Endothelial cell of umbilical vein (primary cell): Measurements from ENCODE around the gene TIPARP. TPM values are rescaled to one million over a fixed set of nuclear protein-coding genes. Genes with fewer than 3 reads are reported as not detected.

Experiments
- BruUV-seq: library from RNA; stranded (reverse); fragments of 400-500 nt; replicated peaks from 2 replicates; lab custom pipeline; 2021; lab: Mats Ljungman, UMichigan
- CTCF ChIA-PET: fragments of 300-600, 350-600 bp; sonication (Branson Sonifier 250); formaldehyde crosslinking; loops from one replicate; lab custom pipeline; 2021; ENCODE audit warnings: antibody characterized with exemption, inconsistent platforms; lab: Charles Lee
- POLR2A ChIA-PET: fragments of 300-600, 350-600 bp; sonication (Branson Sonifier 250); formaldehyde crosslinking; loops from one replicate; lab custom pipeline; 2021; ENCODE audit warnings: antibody characterized with exemption, inconsistent platforms; lab: Charles Lee
- DNase-seq: peaks from one replicate; pipeline ENCODE4 v3.0.0-alpha.2; 2011; ENCODE audit warnings: low read depth, low spot score
- FAIRE-seq: peaks from 2 replicates; lab custom pipeline; 2011; peaks lifted over from hg19 to GRCh38; lab: Jason Lieb, UNC
- H2AFZ ChIP-seq: 2 replicates; pipeline ENCODE4 v1.6.0; 2012; ENCODE audit warnings: low read depth, low read length, control low read depth, inconsistent platforms
- H3K27ac ChIP-seq: 2 replicates; pipeline ENCODE4 v1.5.1; 2011; ENCODE audit warnings: low read depth, mild to moderate bottlenecking, control low read depth, low read length, moderate library complexity; ENCODE audit not compliant: insufficient read depth
- H3K27me3 ChIP-seq, 2 experiments: 2 replicates each; pipeline versions ENCODE4 v1.6.0 to v1.6.1; 2011; ENCODE audit warnings: low read length in 2 of 2, mixed read lengths in 1 of 2; ENCODE audit not compliant: control insufficient read depth in 2 of 2, insufficient read depth in 2 of 2
- H3K36me3 ChIP-seq, 2 experiments: 2 replicates in 1 of 2; 3 replicates in 1 of 2; pipeline ENCODE4 v1.5.1; 2011; ENCODE audit warnings: low read length in 2 of 2, mild to moderate bottlenecking in 1 of 2, moderate library complexity in 1 of 2; ENCODE audit not compliant: control insufficient read depth in 2 of 2, insufficient read depth in 2 of 2; ENCODE audit errors: extremely low read depth in 1 of 2
- H3K4me1 ChIP-seq: 3 replicates; pipeline ENCODE4 v1.5.1; 2011; ENCODE audit warnings: mild to moderate bottlenecking, low read length; ENCODE audit not compliant: control insufficient read depth, insufficient read depth; ENCODE audit errors: extremely low read depth
- H3K4me2 ChIP-seq: 2 replicates; pipeline ENCODE4 v1.6.1; 2011; ENCODE audit warnings: low read length, control low read depth, mixed read lengths; ENCODE audit not compliant: insufficient read depth
- H3K4me3 ChIP-seq, 3 experiments: fragments of 200-600 bp in 1 of 3; sonication (generic), shearing (Covaris generic) in 1 of 3; replicated peaks in 1 of 3; 2 replicates each; pipeline ENCODE4 v1.5.1; 2011 to 2016; ENCODE audit warnings: control low read depth in 3 of 3, low read length in 3 of 3, mild to moderate bottlenecking in 2 of 3, inconsistent platforms in 1 of 3, low read depth in 1 of 3, moderate library complexity in 1 of 3; ENCODE audit not compliant: insufficient read depth in 1 of 3
- H3K79me2 ChIP-seq: 2 replicates; pipeline ENCODE4 v1.6.0; 2012; ENCODE audit warnings: low read length, inconsistent platforms; ENCODE audit not compliant: control insufficient read depth, insufficient read depth
- H3K9ac ChIP-seq: replicated peaks from 2 replicates; pipeline ENCODE3; 2011; ENCODE audit warnings: low read length, control low read depth; ENCODE audit not compliant: insufficient read depth; ENCODE audit errors: extremely low read depth
- H3K9me1 ChIP-seq: replicated peaks from 3 replicates; pipeline ENCODE4 v1.6.0; 2011; ENCODE audit warnings: mild to moderate bottlenecking, low read length; ENCODE audit not compliant: control insufficient read depth, insufficient read depth; ENCODE audit errors: extremely low read depth
- H3K9me3 ChIP-seq: replicated peaks from 2 replicates; pipeline ENCODE4 v1.5.1; 2012; ENCODE audit warnings: low read length, inconsistent platforms; ENCODE audit not compliant: control insufficient read depth, insufficient read depth
- H4K20me1 ChIP-seq: replicated peaks from 2 replicates; pipeline ENCODE3; 2011; ENCODE audit warnings: mild to moderate bottlenecking, low read length; ENCODE audit not compliant: control insufficient read depth, insufficient read depth; ENCODE audit errors: extremely low read depth
- CTCF ChIP-seq, 2 donors: IDR thresholded peaks; 1 replicate in 1 of 2; 2 replicates in 1 of 2; pipeline ENCODE4 v1.5.1; 2011; ENCODE audit warnings: low read length in 2 of 2, mild to moderate bottlenecking in 2 of 2, moderate library complexity in 2 of 2, control low read depth in 1 of 2, inconsistent platforms in 1 of 2, low read depth in 1 of 2; ENCODE audit not compliant: insufficient read depth in 1 of 2; ENCODE audit errors: extremely low read depth in 1 of 2
- EZH2 ChIP-seq: IDR thresholded peaks from 2 replicates; pipeline ENCODE4 v1.6.1; 2012; ENCODE audit warnings: borderline replicate concordance, low read depth, mild to moderate bottlenecking, moderate library complexity, low read length, inconsistent platforms; ENCODE audit not compliant: severe bottlenecking
- FOS ChIP-seq: IDR thresholded peaks from 2 replicates; pipeline ENCODE4 v1.6.1; 2011; ENCODE audit warnings: mild to moderate bottlenecking, low read length, moderate library complexity, borderline replicate concordance; ENCODE audit not compliant: insufficient read depth
- GATA2 ChIP-seq: IDR thresholded peaks from 2 replicates; pipeline ENCODE4 v1.7.0; 2011; ENCODE audit warnings: low read depth, mild to moderate bottlenecking, moderate library complexity, mixed read lengths, low read length; ENCODE audit not compliant: insufficient read length, insufficient read depth
- JUN ChIP-seq: IDR thresholded peaks from 2 replicates; pipeline ENCODE4 v1.6.1; 2011; ENCODE audit warnings: borderline replicate concordance, low read depth; ENCODE audit not compliant: insufficient read length, insufficient read depth
- MAX ChIP-seq: IDR thresholded peaks from 2 replicates; pipeline ENCODE4 v1.6.1; 2011; ENCODE audit not compliant: insufficient read depth, insufficient read length
- MYC ChIP-seq: IDR thresholded peaks from one replicate; pipeline ENCODE4 v1.6.1; 2011; ENCODE audit warnings: mild to moderate bottlenecking, low read depth, low read length
- POLR2A ChIP-seq: IDR thresholded peaks from 2 replicates; pipeline ENCODE4 v1.6.1; 2012; ENCODE audit warnings: low read depth, mild to moderate bottlenecking, control low read depth, low read length
- POLR2AphosphoS5 ChIP-seq: IDR thresholded peaks from 2 replicates; pipeline ENCODE4 v1.6.1; 2012; ENCODE audit warnings: low read depth, mild to moderate bottlenecking, control low read depth, low read length, moderate library complexity; ENCODE audit not compliant: insufficient read depth
- dilution Hi-C: fragments of 300-500 bp; cut with MboI; formaldehyde crosslinking; loops from one replicate; pipeline ENCODE4 v1.15.0; 2019; ENCODE audit warnings: low sequenced_read_pairs; ENCODE audit not compliant: extremely low pct_ligation_motif_present
- intact Hi-C: fragments of 100-400 bp; cut with micrococcal nuclease; formaldehyde crosslinking; loops from one replicate; pipeline ENCODE4 v1.10.0; 2022
- polyA plus RNA-seq, 4 experiments: library from polyadenylated mRNA; depleted of rRNA in 3 of 4; stranded (reverse) in 3 of 4; unstranded in 1 of 4; fragments of >200 nt; gene quantifications; 2 replicates each; pipeline versions ENCODE4 v1.2.1 to v1.2.3, GENCODE V29; 2011 to 2012; ENCODE audit warnings: missing spikeins in 1 of 4
- total RNA-seq: library from RNA; stranded (reverse); gene quantifications from 2 replicates; pipeline ENCODE4 v1.2.3, GENCODE V29; 2021

TIPARP gene
- total and polyA plus RNA-seq, 2 donors (not counting 3 experiments of a cell fraction or from before 2014, with no cell fraction given), result 9.1 to 21.2 TPM

DNA sequence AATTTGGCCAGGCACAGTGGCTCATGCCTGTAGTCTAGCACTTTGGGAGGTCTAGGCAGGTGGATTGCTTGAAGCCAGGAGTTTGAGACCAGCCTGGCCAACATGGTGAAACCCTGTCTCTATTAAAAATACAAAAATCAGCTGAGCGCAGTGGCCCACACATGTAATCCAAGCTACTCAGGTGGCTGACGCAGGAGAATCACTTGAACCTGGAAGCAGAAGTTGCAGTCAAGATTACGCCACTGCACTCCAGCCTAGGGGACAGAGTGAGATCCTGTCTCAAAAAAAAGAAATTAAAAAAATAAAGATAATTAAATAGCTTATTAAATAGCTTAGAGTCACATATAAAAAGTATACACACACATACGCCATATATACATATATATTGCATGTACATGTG lies 3.7 kb upstream of the TIPARP start:
- dilution Hi-C loops, result no loop called here
- no peaks in the 10 kb centered on the region for H3K9me3 ChIP-seq
- TF ChIP-seq GATA2 (no peak), POLR2A (no peak), FOS (no peak), POLR2AphosphoS5 (no peak), MAX (no peak), JUN (no peak), MYC (no peak)
- peak; percentile 12 for FAIRE-seq
- no peaks in the 10 kb centered on the region for H3K9me1 ChIP-seq
- H3K79me2 ChIP-seq, result peaks cover 12% of the 10 kb centered on the region
- ChIA-PET POLR2A (no interaction called here), CTCF (interaction anchor here (1.3 to 5.8 kb wide), 4 partner anchors 161 to 467 kb away, joined by 4 to 70 read pairs (median 6); no protein-coding TSS in a partner anchor)
- H3K36me3 ChIP-seq, result no peaks in the 10 kb centered on the region
- H3K27me3 ChIP-seq, result no peaks in the 10 kb centered on the region
- BruUV-seq, result no TSS peak
- no peak for DNase-seq
- H3K4me2 ChIP-seq, result no peak overlapping the region
- H3K4me3 ChIP-seq, result no peak overlapping the region
- intact Hi-C loops, result no loop called here
- no peak overlapping the region for H3K9ac ChIP-seq
- peaks cover 6% of the 10 kb centered on the region for H3K4me1 ChIP-seq
- H2AFZ ChIP-seq, result no peak overlapping the region
- H4K20me1 ChIP-seq, result no peaks in the 10 kb centered on the region
- H3K27ac ChIP-seq, result no peak overlapping the region

- Histone ChIP-seq H3K4me2 (peak overlapping the region; percentile 33), H3K4me3 (peak overlapping the region in 2 of 3 experiments; percentile 10 to 96), H3K9me3 (no peaks in the 10 kb centered on the region), H3K27me3 (no peaks in the 10 kb centered on the region), H4K20me1 (peaks cover 9% of the 10 kb centered on the region), H3K9ac (peak overlapping the region; percentile 14), H3K27ac (peak overlapping the region; percentile 2), H3K79me2 (peaks cover 42% of the 10 kb centered on the region), H3K36me3 (peaks cover 6 to 8% of the 10 kb centered on the region in 2 experiments), H3K4me1 (peaks cover 26% of the 10 kb centered on the region), H2AFZ (peak overlapping the region; percentile 0), H3K9me1 (no peaks in the 10 kb centered on the region)
- DNase-seq (no peak), FAIRE-seq (no peak)
- no TSS peak for BruUV-seq
- intact Hi-C loops (loop anchor here (1.0 to 2.0 kb wide), 11 partner anchors 19 to 523 kb away; partner anchors contain the start of genes LEKR1 and SSR3), dilution Hi-C loops (no loop called here)
- CTCF ChIA-PET, result interaction anchor here (0.7 to 5.8 kb wide), 20 partner anchors 9 to 630 kb away, joined by 3 to 70 read pairs (median 6); partner anchors contain the start of gene SSR3
- POLR2A ChIA-PET, result interaction anchor here (1.1 to 1.5 kb wide), 2 partner anchors 126 to 416 kb away, joined by 4 to 5 read pairs; no protein-coding TSS in a partner anchor
- TF ChIP-seq FOS, result no peak
- TF ChIP-seq POLR2A, result no peak
- no peak for TF ChIP-seq POLR2AphosphoS5
- no peak for TF ChIP-seq CTCF (IDR thresholded peaks at IDR 0.05; ENCODE audit: extremely low read depth in 1 of 2, insufficient read depth in 1 of 2, low read depth in 1 of 2, low read length in 2 of 2)
- TF ChIP-seq EZH2, result no peak
- no peak for TF ChIP-seq MAX
- TF ChIP-seq GATA2, result no peak
- no peak for TF ChIP-seq MYC
- no peak for TF ChIP-seq JUN
Measured at GRCh38 chr3:156673732-156674045, 701 bp upstream of the TIPARP start.
